Measurements from ENCODE around the gene DDX52. TPM values are rescaled to one million over a fixed set of nuclear protein-coding genes. Genes with fewer than 3 reads are reported as not detected.
A peak's percentile ranks its signal among the peaks of the same experiment; 100 is the strongest.

The DDX52 gene
- total RNA-seq, 2 donors from 2014 or later = 9.3 to 9.4 TPM

GRCh38 chr17:37607637-37608331 lies 35.5 kb downstream of the DDX52 start:
- peaks cover 0 to 35% of the 10 kb centered on the region in 2 donors for H3K4me1 ChIP-seq
- H3K9me3 ChIP-seq = no peaks in the 10 kb centered on the region

GRCh38 chr17:37605813-37606505 lies 37.3 kb downstream of the DDX52 start:
- Histone ChIP-seq H3K9me3 (no peaks in the 10 kb centered on the region), H3K36me3 (no peaks in the 10 kb centered on the region), H3K27me3 (no peaks in the 10 kb centered on the region), H3K4me1 (peaks cover 0 to 35% of the 10 kb centered on the region in 2 donors), H3K4me3 (no peak overlapping the region), H3K27ac (no peak overlapping the region)
- TF ChIP-seq CTCF (IDR thresholded peaks at IDR 0.05) = no peak
- DNase-seq (ENCODE audit: low spot score) = no peak

More at GRCh38 chr17:37607637-37608331, 35.5 kb downstream of the DDX52 start:
- no peak for DNase-seq (ENCODE audit: low spot score)
- no peaks in the 10 kb centered on the region for H3K27me3 ChIP-seq
- peak overlapping the region in 1 of 2 donors; percentile 100 for H3K4me3 ChIP-seq
- no peak for TF ChIP-seq CTCF (IDR thresholded peaks at IDR 0.05)
- no peaks in the 10 kb centered on the region for H3K36me3 ChIP-seq
- H3K27ac ChIP-seq = peak overlapping the region in 1 of 2 donors; percentile 97

DNA sequence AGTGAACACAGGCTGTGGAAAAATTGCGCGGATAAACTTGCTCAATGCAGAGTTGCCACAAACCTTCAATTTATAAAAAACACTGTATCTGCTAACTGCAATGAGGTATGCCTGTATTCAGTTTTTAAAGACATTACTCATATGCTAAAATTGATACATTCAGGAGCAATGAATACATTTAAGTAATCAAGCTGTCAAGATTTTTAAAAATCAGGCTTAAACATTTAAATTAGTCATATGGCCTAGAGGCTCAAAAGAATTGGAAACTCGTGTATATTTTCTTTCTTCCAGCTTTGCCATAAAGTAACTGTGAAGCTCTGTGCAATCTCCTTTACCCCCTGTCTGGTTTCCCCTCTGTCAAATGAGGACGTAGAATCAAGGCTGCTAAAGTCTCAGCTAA lies 38.2 kb downstream of the DDX52 start:
- Histone ChIP-seq H3K27me3 (no peaks in the 10 kb centered on the region), H3K9me3 (no peaks in the 10 kb centered on the region), H3K27ac (no peak overlapping the region), H3K4me1 (peaks cover 0 to 35% of the 10 kb centered on the region in 2 donors), H3K4me3 (no peak overlapping the region), H3K36me3 (no peaks in the 10 kb centered on the region)
- no peak for DNase-seq (ENCODE audit: low spot score)
- TF ChIP-seq CTCF (IDR thresholded peaks at IDR 0.05) = no peak

DNA sequence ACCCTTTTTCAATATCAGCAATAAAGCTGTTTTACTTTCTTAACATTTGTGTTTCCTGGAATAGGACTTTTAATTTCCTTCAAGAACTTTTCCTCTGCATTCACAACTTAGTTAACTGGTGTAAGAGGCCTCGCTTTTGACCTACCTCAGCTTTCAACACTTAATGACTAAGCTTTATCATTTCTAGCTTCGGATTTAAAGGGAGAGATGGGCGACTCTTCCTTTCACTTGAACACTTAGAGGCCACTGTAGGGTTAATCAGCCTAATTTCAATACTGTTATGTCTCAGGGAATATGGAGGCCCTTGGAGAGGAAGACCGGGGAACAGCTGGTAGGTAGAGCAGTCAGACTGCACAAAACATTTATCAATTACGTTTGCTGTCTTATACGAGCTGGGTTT lies 38.7 kb downstream of the DDX52 start:
- Histone ChIP-seq H3K9me3 (no peaks in the 10 kb centered on the region), H3K27ac (no peak overlapping the region), H3K36me3 (no peaks in the 10 kb centered on the region), H3K4me1 (peaks cover 0 to 30% of the 10 kb centered on the region in 2 donors), H3K27me3 (no peaks in the 10 kb centered on the region), H3K4me3 (no peak overlapping the region)
- DNase-seq (ENCODE audit: low spot score) = no peak
- TF ChIP-seq CTCF (IDR thresholded peaks at IDR 0.05) = no peak

- no peak for DNase-seq (ENCODE audit: low spot score)
- H3K27me3 ChIP-seq = no peaks in the 10 kb centered on the region
- no peaks in the 10 kb centered on the region for H3K4me1 ChIP-seq
- H3K9me3 ChIP-seq = no peaks in the 10 kb centered on the region
- H3K27ac ChIP-seq = no peak overlapping the region
- no peak for TF ChIP-seq CTCF (IDR thresholded peaks at IDR 0.05)
- no peak overlapping the region for H3K4me3 ChIP-seq
- peaks cover 40% of the 10 kb centered on the region for H3K36me3 ChIP-seq
Observed at GRCh38 chr17:37598145-37598544, 45.1 kb downstream of the DDX52 start.
